Prostate gland (tissue), 2 donors: Measurements from ENCODE around the gene MXRA8.

Experiments
- POLR2A ChIP-seq: fragments of 450-650 bp; IDR thresholded peaks from one replicate; pipeline ENCODE4 v1.6.1; 2016; ENCODE audit warnings: antibody characterized with exemption, mild to moderate bottlenecking
- POLR2AphosphoS5 ChIP-seq: sonication (generic); formaldehyde crosslinking; IDR thresholded peaks from one replicate; pipeline ENCODE4 v1.6.1; 2017; ENCODE audit warnings: antibody characterized with exemption
- TF ChIP-seq, protein P1 (sequence below), 4 experiments: fragments of 200-600 bp in 2 of 4; fragments of 450-650 bp in 2 of 4; sonication (generic) in 2 of 4; IDR thresholded peaks; 1 replicate in 3 of 4; 2 replicates in 1 of 4; pipeline ENCODE4 v1.5.1; 2016 to 2019; ENCODE audit warnings: antibody characterized with exemption in 4 of 4, mild to moderate bottlenecking in 2 of 4, moderate library complexity in 2 of 4

- TF ChIP-seq, protein P1, sequence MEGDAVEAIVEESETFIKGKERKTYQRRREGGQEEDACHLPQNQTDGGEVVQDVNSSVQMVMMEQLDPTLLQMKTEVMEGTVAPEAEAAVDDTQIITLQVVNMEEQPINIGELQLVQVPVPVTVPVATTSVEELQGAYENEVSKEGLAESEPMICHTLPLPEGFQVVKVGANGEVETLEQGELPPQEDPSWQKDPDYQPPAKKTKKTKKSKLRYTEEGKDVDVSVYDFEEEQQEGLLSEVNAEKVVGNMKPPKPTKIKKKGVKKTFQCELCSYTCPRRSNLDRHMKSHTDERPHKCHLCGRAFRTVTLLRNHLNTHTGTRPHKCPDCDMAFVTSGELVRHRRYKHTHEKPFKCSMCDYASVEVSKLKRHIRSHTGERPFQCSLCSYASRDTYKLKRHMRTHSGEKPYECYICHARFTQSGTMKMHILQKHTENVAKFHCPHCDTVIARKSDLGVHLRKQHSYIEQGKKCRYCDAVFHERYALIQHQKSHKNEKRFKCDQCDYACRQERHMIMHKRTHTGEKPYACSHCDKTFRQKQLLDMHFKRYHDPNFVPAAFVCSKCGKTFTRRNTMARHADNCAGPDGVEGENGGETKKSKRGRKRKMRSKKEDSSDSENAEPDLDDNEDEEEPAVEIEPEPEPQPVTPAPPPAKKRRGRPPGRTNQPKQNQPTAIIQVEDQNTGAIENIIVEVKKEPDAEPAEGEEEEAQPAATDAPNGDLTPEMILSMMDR (IDR thresholded peaks at IDR 0.05): no peak
- TF ChIP-seq POLR2A (no peak), POLR2AphosphoS5 (no peak)
Observed at GRCh38 chr1:1346501-1346890, 11.9 kb downstream of the MXRA8 start.
